Brain microvascular endothelial cell (primary cell): ENCODE results near the gene C5orf63.

Experiments used
- DNase-seq: peaks from one replicate; pipeline ENCODE4 v3.0.0-alpha.2; 2020
- H3K27ac ChIP-seq: fragments of 250-450 bp; sonication (Bioruptor Pico); 2 replicates; pipeline ENCODE4 v1.5.1; 2020; ENCODE audit warnings: mild to moderate bottlenecking, moderate library complexity
- H3K27me3 ChIP-seq: fragments of 250-450 bp; sonication (Bioruptor Pico); replicated peaks from 2 replicates; pipeline ENCODE4 v1.5.1; 2020; ENCODE audit warnings: mild to moderate bottlenecking
- H3K36me3 ChIP-seq: fragments of 250-450 bp; sonication (Bioruptor Pico); replicated peaks from 2 replicates; pipeline ENCODE4 v1.5.1; 2020; ENCODE audit warnings: mild to moderate bottlenecking
- H3K4me3 ChIP-seq: 2 replicates; pipeline ENCODE4 v1.5.1; 2011; ENCODE audit warnings: low read depth, mild to moderate bottlenecking, control low read depth, low read length, moderate library complexity
- CTCF ChIP-seq: IDR thresholded peaks from 2 replicates; pipeline ENCODE4 v1.5.1; 2011; ENCODE audit warnings: low read depth, mild to moderate bottlenecking, moderate library complexity, low read length, control low read depth, inconsistent platforms; ENCODE audit errors: missing control alignments
- in situ Hi-C: cut with HindIII; loops from 2 replicates; pipeline ENCODE4 v1.10.0; 2017; ENCODE audit warnings: low sequenced_read_pairs, low pct_ligation_motif_present

The C5orf63 gene

GRCh38 chr5:127070243-127070642 is 3.1 kb downstream of the C5orf63 start:
- Histone ChIP-seq H3K36me3 (no peaks in the 10 kb centered on the region), H3K27ac (no peak overlapping the region), H3K4me3 (no peak overlapping the region), H3K27me3 (no peaks in the 10 kb centered on the region)
- in situ Hi-C loops = no loop called here
- no peak for TF ChIP-seq CTCF
- DNase-seq = no peak

- H3K27ac ChIP-seq = no peak overlapping the region
- DNase-seq = peak; percentile 56
- no peak for TF ChIP-seq CTCF
- no peaks in the 10 kb centered on the region for H3K27me3 ChIP-seq
- no peaks in the 10 kb centered on the region for H3K36me3 ChIP-seq
- no peak overlapping the region for H3K4me3 ChIP-seq
- in situ Hi-C loops = no loop called here
Measured at GRCh38 chr5:127068493-127069214, 4.6 kb downstream of the C5orf63 start.

GRCh38 chr5:127066721-127067120 is 6.6 kb downstream of the C5orf63 start:
- in situ Hi-C loops = no loop called here
- no peak overlapping the region for H3K27ac ChIP-seq
- no peak for DNase-seq
- no peaks in the 10 kb centered on the region for H3K27me3 ChIP-seq
- no peaks in the 10 kb centered on the region for H3K36me3 ChIP-seq
- TF ChIP-seq CTCF = no peak
- no peak overlapping the region for H3K4me3 ChIP-seq

- TF ChIP-seq CTCF = no peak
- Histone ChIP-seq H3K27me3 (no peaks in the 10 kb centered on the region), H3K27ac (no peak overlapping the region), H3K36me3 (no peaks in the 10 kb centered on the region), H3K4me3 (no peak overlapping the region)
- in situ Hi-C loops = no loop called here
- no peak for DNase-seq
Measured at GRCh38 chr5:127064253-127064840, 9.0 kb downstream of the C5orf63 start.

GRCh38 chr5:127063257-127063913 is 9.9 kb downstream of the C5orf63 start:
- no peak for DNase-seq
- in situ Hi-C loops = no loop called here
- no peaks in the 10 kb centered on the region for H3K27me3 ChIP-seq
- no peak overlapping the region for H3K27ac ChIP-seq
- TF ChIP-seq CTCF = no peak
- no peak overlapping the region for H3K4me3 ChIP-seq
- no peaks in the 10 kb centered on the region for H3K36me3 ChIP-seq

- TF ChIP-seq CTCF = no peak
- no peak overlapping the region for H3K4me3 ChIP-seq
- in situ Hi-C loops = no loop called here
- no peak overlapping the region for H3K27ac ChIP-seq
- H3K36me3 ChIP-seq = no peaks in the 10 kb centered on the region
- no peak for DNase-seq
- no peaks in the 10 kb centered on the region for H3K27me3 ChIP-seq
Measured at GRCh38 chr5:127061956-127062355, 11.3 kb downstream of the C5orf63 start.
